SK-N-SH treated with all-trans-retinoic acid at 6 μM for 48 hours (cell line): ENCODE measurements around the gene DUSP2.

Experiments
- ATAC-seq: fragments of 200-7000 bp; cut with Tn5 transposase; 3 replicates; pipeline ENCODE4 v1.9.1; 2020; ENCODE audit warnings: mild to moderate bottlenecking, moderate library complexity
- ARNTL ChIP-seq: fragments of 450-650 bp; formaldehyde crosslinking; IDR thresholded peaks from 2 replicates; pipeline ENCODE4 v1.5.0; 2020; ENCODE audit warnings: low read depth, mild to moderate bottlenecking, moderate library complexity, borderline replicate concordance
- BACH2 ChIP-seq: fragments of 250-450 bp; sonication (Bioruptor Pico); IDR thresholded peaks from 2 replicates; pipeline ENCODE4 v1.9.0; 2021; ENCODE audit warnings: mild to moderate bottlenecking, borderline replicate concordance
- CSDC2 ChIP-seq: fragments of 250-450 bp; sonication (Bioruptor Pico); IDR thresholded peaks from 2 replicates; pipeline ENCODE4 v1.5.0; 2020; ENCODE audit warnings: mild to moderate bottlenecking, moderate library complexity
- ESRRG ChIP-seq: fragments of 250-450 bp; sonication (Bioruptor Pico); IDR thresholded peaks from 2 replicates; pipeline ENCODE4 v1.6.1; 2021; ENCODE audit warnings: mild to moderate bottlenecking
- GLIS3 ChIP-seq: fragments of 250-450 bp; sonication (Bioruptor Pico); IDR thresholded peaks from 2 replicates; pipeline ENCODE4 v1.5.0; 2020; ENCODE audit warnings: mild to moderate bottlenecking, moderate library complexity
- ISL1 ChIP-seq: fragments of 250-450 bp; sonication (Bioruptor Pico); IDR thresholded peaks from 2 replicates; pipeline ENCODE4 v2.1.2; 2022; ENCODE audit warnings: mild to moderate bottlenecking, moderate library complexity
- OSR1 ChIP-seq: fragments of 250-450 bp; sonication (Bioruptor Pico); IDR thresholded peaks from 2 replicates; pipeline ENCODE4 v1.8.0; 2022; ENCODE audit warnings: moderate library complexity, mild to moderate bottlenecking, inconsistent platforms
- PPARA ChIP-seq: fragments of 250-450 bp; sonication (Bioruptor Pico); IDR thresholded peaks from 2 replicates; pipeline ENCODE4 v1.5.0; 2020; ENCODE audit warnings: mild to moderate bottlenecking, borderline replicate concordance
- SNAI2 ChIP-seq: fragments of 250-450 bp; sonication (Bioruptor Pico); IDR thresholded peaks from 2 replicates; pipeline ENCODE4 v1.5.0; 2020; ENCODE audit warnings: mild to moderate bottlenecking, moderate library complexity
- TCF4 ChIP-seq: fragments of 250-450 bp; sonication (Bioruptor Pico); IDR thresholded peaks from 2 replicates; pipeline ENCODE4 v1.8.0; 2021; ENCODE audit warnings: mild to moderate bottlenecking, moderate library complexity, borderline replicate concordance
- TOX ChIP-seq: fragments of 250-450 bp; sonication (Bioruptor Pico); IDR thresholded peaks from 2 replicates; pipeline ENCODE4 v1.8.0; 2021; ENCODE audit warnings: mild to moderate bottlenecking, moderate library complexity, borderline replicate concordance
- ZC3H10 ChIP-seq: fragments of 250-450 bp; sonication (Bioruptor Pico); IDR thresholded peaks from 2 replicates; pipeline ENCODE4 v1.5.1; 2021; ENCODE audit warnings: mild to moderate bottlenecking, moderate library complexity
- ZFP3 ChIP-seq: fragments of 250-450 bp; sonication (Bioruptor Pico); IDR thresholded peaks from 2 replicates; pipeline ENCODE4 v1.5.0; 2020; ENCODE audit warnings: mild to moderate bottlenecking, moderate library complexity
- ZNF565 ChIP-seq: fragments of 450-650 bp; formaldehyde crosslinking; conservative IDR thresholded peaks from 2 replicates; pipeline ENCODE4 v1.5.0; 2020; ENCODE audit warnings: low read depth, mild to moderate bottlenecking, moderate library complexity
- ZNF70 ChIP-seq: fragments of 450-650 bp; formaldehyde crosslinking; IDR thresholded peaks from 2 replicates; pipeline ENCODE4 v1.5.0; 2020; ENCODE audit warnings: mild to moderate bottlenecking, moderate library complexity
- ZNF8 ChIP-seq: fragments of 450-650 bp; formaldehyde crosslinking; IDR thresholded peaks from 2 replicates; pipeline ENCODE4 v1.5.0; 2020; ENCODE audit warnings: mild to moderate bottlenecking, moderate library complexity
- TF ChIP-seq, protein P1 (sequence below): fragments of 250-450 bp; sonication (Bioruptor Pico); IDR thresholded peaks from 2 replicates; pipeline ENCODE4 v1.5.0; 2020; ENCODE audit warnings: mild to moderate bottlenecking, moderate library complexity
- TF ChIP-seq, protein P2 (sequence below): fragments of 250-450 bp; sonication (Bioruptor Pico); IDR thresholded peaks from 2 replicates; pipeline ENCODE4 v1.8.0; 2020; ENCODE audit warnings: mild to moderate bottlenecking, moderate library complexity, borderline replicate concordance
- TF ChIP-seq, protein P3 (sequence below): fragments of 250-450 bp; sonication (Bioruptor Pico); IDR thresholded peaks from 2 replicates; pipeline ENCODE4 v1.5.1; 2020; ENCODE audit warnings: low read depth, mild to moderate bottlenecking, moderate library complexity
- TF ChIP-seq, protein P4 (sequence below): fragments of 250-450 bp; sonication (Bioruptor Pico); IDR thresholded peaks from 2 replicates; pipeline ENCODE4 v1.8.0; 2021; ENCODE audit warnings: low read depth, mild to moderate bottlenecking, moderate library complexity, borderline replicate concordance

DUSP2 gene

DNA sequence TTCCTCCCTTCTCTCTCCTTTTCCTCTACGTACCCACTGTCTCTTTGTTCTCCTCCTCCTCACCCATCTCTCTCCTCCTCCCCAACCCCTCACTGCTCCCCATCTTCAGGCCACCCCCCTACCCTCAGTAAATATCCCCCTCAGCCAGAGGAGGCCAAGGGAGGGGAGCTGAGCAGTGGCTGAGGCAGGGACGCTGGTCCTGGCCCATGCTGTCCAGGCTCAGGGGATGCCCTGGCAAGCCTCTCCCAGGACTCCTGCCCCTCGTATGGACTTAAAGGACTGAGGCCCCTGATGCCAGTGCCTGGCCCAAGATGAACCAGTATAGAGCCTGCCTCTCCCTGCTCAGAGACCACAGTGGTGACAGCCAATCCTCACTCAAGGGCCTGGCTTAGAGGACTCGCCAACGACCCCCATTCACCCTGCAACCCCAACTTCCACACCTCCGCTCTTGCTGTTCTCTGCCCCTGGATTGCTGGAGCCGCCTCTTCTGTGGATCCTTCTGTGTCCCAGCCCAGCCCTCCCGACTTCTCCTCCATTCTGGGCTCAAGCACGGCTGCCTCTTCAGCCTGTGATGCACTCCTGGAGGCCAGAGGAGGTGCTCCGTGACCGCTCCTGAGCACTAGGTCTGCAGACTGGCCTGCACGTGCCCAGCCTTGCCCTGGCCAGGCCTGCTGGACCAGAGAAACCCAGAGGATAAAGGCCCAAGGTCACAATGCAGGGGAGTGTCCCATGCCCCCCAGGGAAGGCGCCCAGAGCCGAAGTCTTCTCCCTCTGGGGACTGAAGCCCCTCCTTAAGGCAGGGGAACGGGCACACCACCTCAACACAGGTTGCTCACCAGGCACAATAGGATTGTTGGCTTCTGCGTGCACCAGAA is 9.5 kb upstream of the DUSP2 start:
- TF ChIP-seq PPARA (CRISPR knock-in tag) (no peak), ZFP3 (CRISPR knock-in tag) (no peak), TCF4 (no peak), ISL1 (CRISPR knock-in tag) (no peak), ARNTL (CRISPR knock-in tag) (no peak), ZNF70 (CRISPR knock-in tag) (no peak), ESRRG (CRISPR knock-in tag) (no peak), CSDC2 (no peak), TOX (CRISPR knock-in tag) (no peak), OSR1 (CRISPR knock-in tag) (no peak), ZNF8 (CRISPR knock-in tag) (no peak), SNAI2 (CRISPR knock-in tag) (no peak), ZC3H10 (CRISPR knock-in tag) (no peak), BACH2 (CRISPR knock-in tag) (no peak), ZNF565 (CRISPR knock-in tag) (no peak)
- TF ChIP-seq, protein P1, sequence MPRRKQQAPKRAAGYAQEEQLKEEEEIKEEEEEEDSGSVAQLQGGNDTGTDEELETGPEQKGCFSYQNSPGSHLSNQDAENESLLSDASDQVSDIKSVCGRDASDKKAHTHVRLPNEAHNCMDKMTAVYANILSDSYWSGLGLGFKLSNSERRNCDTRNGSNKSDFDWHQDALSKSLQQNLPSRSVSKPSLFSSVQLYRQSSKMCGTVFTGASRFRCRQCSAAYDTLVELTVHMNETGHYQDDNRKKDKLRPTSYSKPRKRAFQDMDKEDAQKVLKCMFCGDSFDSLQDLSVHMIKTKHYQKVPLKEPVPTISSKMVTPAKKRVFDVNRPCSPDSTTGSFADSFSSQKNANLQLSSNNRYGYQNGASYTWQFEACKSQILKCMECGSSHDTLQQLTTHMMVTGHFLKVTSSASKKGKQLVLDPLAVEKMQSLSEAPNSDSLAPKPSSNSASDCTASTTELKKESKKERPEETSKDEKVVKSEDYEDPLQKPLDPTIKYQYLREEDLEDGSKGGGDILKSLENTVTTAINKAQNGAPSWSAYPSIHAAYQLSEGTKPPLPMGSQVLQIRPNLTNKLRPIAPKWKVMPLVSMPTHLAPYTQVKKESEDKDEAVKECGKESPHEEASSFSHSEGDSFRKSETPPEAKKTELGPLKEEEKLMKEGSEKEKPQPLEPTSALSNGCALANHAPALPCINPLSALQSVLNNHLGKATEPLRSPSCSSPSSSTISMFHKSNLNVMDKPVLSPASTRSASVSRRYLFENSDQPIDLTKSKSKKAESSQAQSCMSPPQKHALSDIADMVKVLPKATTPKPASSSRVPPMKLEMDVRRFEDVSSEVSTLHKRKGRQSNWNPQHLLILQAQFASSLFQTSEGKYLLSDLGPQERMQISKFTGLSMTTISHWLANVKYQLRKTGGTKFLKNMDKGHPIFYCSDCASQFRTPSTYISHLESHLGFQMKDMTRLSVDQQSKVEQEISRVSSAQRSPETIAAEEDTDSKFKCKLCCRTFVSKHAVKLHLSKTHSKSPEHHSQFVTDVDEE (CRISPR knock-in tag), result no peak
- TF ChIP-seq, protein P2, sequence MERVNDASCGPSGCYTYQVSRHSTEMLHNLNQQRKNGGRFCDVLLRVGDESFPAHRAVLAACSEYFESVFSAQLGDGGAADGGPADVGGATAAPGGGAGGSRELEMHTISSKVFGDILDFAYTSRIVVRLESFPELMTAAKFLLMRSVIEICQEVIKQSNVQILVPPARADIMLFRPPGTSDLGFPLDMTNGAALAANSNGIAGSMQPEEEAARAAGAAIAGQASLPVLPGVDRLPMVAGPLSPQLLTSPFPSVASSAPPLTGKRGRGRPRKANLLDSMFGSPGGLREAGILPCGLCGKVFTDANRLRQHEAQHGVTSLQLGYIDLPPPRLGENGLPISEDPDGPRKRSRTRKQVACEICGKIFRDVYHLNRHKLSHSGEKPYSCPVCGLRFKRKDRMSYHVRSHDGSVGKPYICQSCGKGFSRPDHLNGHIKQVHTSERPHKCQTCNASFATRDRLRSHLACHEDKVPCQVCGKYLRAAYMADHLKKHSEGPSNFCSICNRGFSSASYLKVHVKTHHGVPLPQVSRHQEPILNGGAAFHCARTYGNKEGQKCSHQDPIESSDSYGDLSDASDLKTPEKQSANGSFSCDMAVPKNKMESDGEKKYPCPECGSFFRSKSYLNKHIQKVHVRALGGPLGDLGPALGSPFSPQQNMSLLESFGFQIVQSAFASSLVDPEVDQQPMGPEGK (CRISPR knock-in tag), result no peak
- TF ChIP-seq, protein P3, sequence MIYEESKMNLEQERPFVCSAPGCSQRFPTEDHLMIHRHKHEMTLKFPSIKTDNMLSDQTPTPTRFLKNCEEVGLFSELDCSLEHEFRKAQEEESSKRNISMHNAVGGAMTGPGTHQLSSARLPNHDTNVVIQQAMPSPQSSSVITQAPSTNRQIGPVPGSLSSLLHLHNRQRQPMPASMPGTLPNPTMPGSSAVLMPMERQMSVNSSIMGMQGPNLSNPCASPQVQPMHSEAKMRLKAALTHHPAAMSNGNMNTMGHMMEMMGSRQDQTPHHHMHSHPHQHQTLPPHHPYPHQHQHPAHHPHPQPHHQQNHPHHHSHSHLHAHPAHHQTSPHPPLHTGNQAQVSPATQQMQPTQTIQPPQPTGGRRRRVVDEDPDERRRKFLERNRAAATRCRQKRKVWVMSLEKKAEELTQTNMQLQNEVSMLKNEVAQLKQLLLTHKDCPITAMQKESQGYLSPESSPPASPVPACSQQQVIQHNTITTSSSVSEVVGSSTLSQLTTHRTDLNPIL (CRISPR knock-in tag), result no peak
- no peak for ATAC-seq

DNA sequence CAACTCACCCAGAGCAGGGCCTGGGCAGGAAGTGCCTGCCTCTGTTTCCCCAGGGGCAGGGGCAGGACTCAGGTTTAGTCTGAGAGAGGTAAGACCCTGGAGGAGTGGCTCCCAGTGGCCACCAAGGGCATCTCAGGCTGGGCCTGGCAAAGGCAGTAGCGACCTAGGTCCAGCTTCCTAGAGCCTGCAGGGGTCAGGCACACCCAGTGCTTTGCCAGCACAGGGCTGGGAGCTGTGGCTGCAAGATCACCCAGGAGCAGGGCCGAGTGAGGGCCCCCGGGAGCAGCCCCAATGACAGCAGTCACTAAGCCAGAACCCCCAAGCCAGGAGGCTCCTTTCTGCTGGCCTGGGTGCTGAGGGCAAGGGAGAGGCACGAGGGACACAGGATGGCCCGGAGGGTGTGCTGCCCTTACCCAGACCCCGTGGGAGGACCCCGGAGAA is 8.8 kb upstream of the DUSP2 start:
- TF ChIP-seq ARNTL (CRISPR knock-in tag) (no peak), ESRRG (CRISPR knock-in tag) (no peak), ZFP3 (CRISPR knock-in tag) (no peak), OSR1 (CRISPR knock-in tag) (no peak)
- TF ChIP-seq, protein P2 (CRISPR knock-in tag), result no peak
- peak; percentile 11; the same call in 1 of the 3 replicates for ATAC-seq

DNA sequence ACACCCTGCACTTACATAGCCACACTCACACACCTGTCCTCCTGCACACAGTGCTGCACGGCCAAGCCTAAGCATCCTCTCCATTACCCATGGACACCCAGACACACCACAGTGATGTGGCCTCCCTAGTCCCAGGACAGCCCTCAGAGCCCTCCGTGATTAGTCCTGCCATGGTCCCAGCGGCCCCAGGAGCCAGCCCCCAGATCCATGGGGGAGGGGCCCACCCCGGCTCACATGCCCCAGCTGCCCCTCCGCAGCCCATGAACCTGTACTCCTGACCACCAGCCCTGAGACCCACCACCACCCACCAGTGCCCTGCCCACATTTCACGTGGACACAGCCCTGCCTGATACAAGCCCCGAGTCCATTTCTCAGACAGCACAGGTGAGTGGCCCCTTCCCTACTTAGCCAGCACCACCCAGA is 8.1 kb upstream of the DUSP2 start:
- ATAC-seq, result no peak
- TF ChIP-seq ISL1 (CRISPR knock-in tag), result no peak
- TF ChIP-seq, protein P4, sequence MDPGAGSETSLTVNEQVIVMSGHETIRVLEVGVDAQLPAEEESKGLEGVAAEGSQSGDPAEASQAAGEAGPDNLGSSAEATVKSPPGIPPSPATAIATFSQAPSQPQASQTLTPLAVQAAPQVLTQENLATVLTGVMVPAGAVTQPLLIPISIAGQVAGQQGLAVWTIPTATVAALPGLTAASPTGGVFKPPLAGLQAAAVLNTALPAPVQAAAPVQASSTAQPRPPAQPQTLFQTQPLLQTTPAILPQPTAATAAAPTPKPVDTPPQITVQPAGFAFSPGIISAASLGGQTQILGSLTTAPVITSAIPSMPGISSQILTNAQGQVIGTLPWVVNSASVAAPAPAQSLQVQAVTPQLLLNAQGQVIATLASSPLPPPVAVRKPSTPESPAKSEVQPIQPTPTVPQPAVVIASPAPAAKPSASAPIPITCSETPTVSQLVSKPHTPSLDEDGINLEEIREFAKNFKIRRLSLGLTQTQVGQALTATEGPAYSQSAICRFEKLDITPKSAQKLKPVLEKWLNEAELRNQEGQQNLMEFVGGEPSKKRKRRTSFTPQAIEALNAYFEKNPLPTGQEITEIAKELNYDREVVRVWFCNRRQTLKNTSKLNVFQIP, result no peak
- no peak for TF ChIP-seq GLIS3 (CRISPR knock-in tag)
